ENCODE measurements around the gene CDK5R1. TPM values are rescaled to one million over a fixed set of nuclear protein-coding genes. Genes with fewer than 3 reads are reported as not detected.

The CDK5R1 gene
- total and polyA plus RNA-seq, 2 donors (not counting 3 experiments of a cell fraction or from before 2014, with no cell fraction given), result 1.6 to 3.9 TPM

GRCh38 chr17:32525122-32525521 is 38.3 kb downstream of the CDK5R1 start:
- POLR2A ChIA-PET, result interaction anchor here (0.7 kb wide), 1 partner anchor 480 kb away, joined by 6 read pairs; no protein-coding TSS in a partner anchor
- no peak for FAIRE-seq
- H4K20me1 ChIP-seq (replicated peaks; ENCODE audit: control insufficient read depth, extremely low read depth, insufficient read depth, low read length), result no peaks in the 10 kb centered on the region

More at GRCh38 chr17:32525122-32525521, 38.3 kb downstream of the CDK5R1 start:
- no peak overlapping the region for H3K4me2 ChIP-seq (ENCODE audit: insufficient read depth, low read length)
- no peak overlapping the region for H2AFZ ChIP-seq (ENCODE audit: low read depth, low read length)
- CTCF ChIA-PET, result no interaction called here
- intact Hi-C loops (cut with micrococcal nuclease) (no loop called here), dilution Hi-C loops (cut with MboI; ENCODE audit: extremely low pct_ligation_motif_present, low sequenced_read_pairs) (no loop called here)
- H3K36me3 ChIP-seq (ENCODE audit: control insufficient read depth in 2 of 2, extremely low read depth in 1 of 2, insufficient read depth in 2 of 2, low read length in 2 of 2), result no peaks in the 10 kb centered on the region
- no peaks in the 10 kb centered on the region for H3K9me3 ChIP-seq (replicated peaks; ENCODE audit: control insufficient read depth, insufficient read depth, low read length)
- BruUV-seq (replicated peaks), result no TSS peak
- H3K79me2 ChIP-seq (ENCODE audit: control insufficient read depth, insufficient read depth, low read length), result no peaks in the 10 kb centered on the region
- no peaks in the 10 kb centered on the region for H3K27me3 ChIP-seq (ENCODE audit: control insufficient read depth in 2 of 2, insufficient read depth in 2 of 2, low read length in 2 of 2)
- no peak overlapping the region for H3K4me3 ChIP-seq (replicated peaks in 1 of 3; ENCODE audit: insufficient read depth in 1 of 3, low read depth in 1 of 3, low read length in 3 of 3)
- no peak for TF ChIP-seq EZH2 (IDR thresholded peaks at IDR 0.05; ENCODE audit: borderline replicate concordance, low read depth, low read length, severe bottlenecking)
- TF ChIP-seq POLR2A (IDR thresholded peaks at IDR 0.05; ENCODE audit: low read depth, low read length), result no peak
- TF ChIP-seq JUN (IDR thresholded peaks at IDR 0.05; ENCODE audit: borderline replicate concordance, insufficient read depth, insufficient read length, low read depth), result no peak
- no peak for TF ChIP-seq FOS (IDR thresholded peaks at IDR 0.05; ENCODE audit: borderline replicate concordance, insufficient read depth, low read length)
- no peak for TF ChIP-seq GATA2 (IDR thresholded peaks at IDR 0.05; ENCODE audit: insufficient read depth, insufficient read length, low read depth, low read length)
- TF ChIP-seq MYC (IDR thresholded peaks at IDR 0.05; ENCODE audit: low read depth, low read length), result no peak
- TF ChIP-seq POLR2AphosphoS5 (IDR thresholded peaks at IDR 0.05; ENCODE audit: insufficient read depth, low read depth, low read length), result no peak
- no peak for TF ChIP-seq MAX (IDR thresholded peaks at IDR 0.05; ENCODE audit: insufficient read depth, insufficient read length)
- no peak for TF ChIP-seq CTCF (IDR thresholded peaks at IDR 0.05; ENCODE audit: extremely low read depth in 1 of 2, insufficient read depth in 1 of 2, low read depth in 1 of 2, low read length in 2 of 2)
- peaks cover 8% of the 10 kb centered on the region for H3K4me1 ChIP-seq (ENCODE audit: control insufficient read depth, extremely low read depth, insufficient read depth, low read length)
- H3K27ac ChIP-seq (ENCODE audit: insufficient read depth, low read depth, low read length), result no peak overlapping the region
- DNase-seq (ENCODE audit: low read depth, low spot score), result no peak
- no peaks in the 10 kb centered on the region for H3K9me1 ChIP-seq (replicated peaks; ENCODE audit: control insufficient read depth, extremely low read depth, insufficient read depth, low read length)
- H3K9ac ChIP-seq (replicated peaks; ENCODE audit: extremely low read depth, insufficient read depth, low read length), result no peak overlapping the region

Measured in endothelial cell of umbilical vein (primary cell).